PFSK-1 (cell line): Measurements from ENCODE around the gene DENND2D.

Source experiments
- FOXP2 ChIP-seq: optimal IDR thresholded peaks from 2 replicates; pipeline ENCODE3; 2011; ENCODE audit warnings: borderline replicate concordance, control low read depth, inconsistent platforms; ENCODE audit not compliant: insufficient read depth; ENCODE audit errors: extremely low read length, extremely low read depth
- POLR2AphosphoS5 ChIP-seq: IDR thresholded peaks from 2 replicates; pipeline ENCODE4 v1.6.1; 2012; ENCODE audit warnings: low read depth, mild to moderate bottlenecking, control low read depth, low read length, moderate library complexity
- SIN3A ChIP-seq: IDR thresholded peaks from 2 replicates; pipeline ENCODE4 v1.6.1; 2012; ENCODE audit warnings: mild to moderate bottlenecking, low read length, moderate library complexity, borderline replicate concordance; ENCODE audit not compliant: insufficient read depth
- TAF1 ChIP-seq: IDR thresholded peaks from 2 replicates; pipeline ENCODE4 v1.6.1; 2012; ENCODE audit warnings: low read length, control low read depth, borderline replicate concordance; ENCODE audit not compliant: insufficient read depth
- TF ChIP-seq, protein P1 (sequence below), 2 experiments: IDR thresholded peaks; 2 replicates each; pipeline versions ENCODE4 v1.6.1 to v1.8.0; 2011 to 2012; ENCODE audit warnings: low read depth in 2 of 2, low read length in 2 of 2, control low read depth in 1 of 2, inconsistent platforms in 1 of 2, mild to moderate bottlenecking in 1 of 2, moderate library complexity in 1 of 2; ENCODE audit not compliant: insufficient read depth in 1 of 2

The DENND2D gene

DNA sequence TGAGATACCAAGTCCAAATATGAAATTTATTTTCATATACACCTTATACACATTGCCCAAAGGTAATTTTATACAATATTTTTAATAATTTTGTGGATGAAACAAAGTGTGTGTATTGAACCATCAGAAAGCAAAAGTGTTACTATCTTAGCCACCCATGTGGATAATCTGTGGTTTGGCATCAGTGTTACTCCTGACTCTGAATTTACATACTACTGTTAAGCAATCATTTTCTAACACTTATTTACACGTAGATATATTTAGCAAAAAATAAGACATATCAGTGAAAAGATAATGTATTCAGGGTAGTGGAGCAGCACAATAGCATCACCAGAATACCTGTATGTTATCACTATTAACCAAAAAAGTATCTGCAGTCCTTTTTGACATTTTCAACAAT is 23.8 kb downstream of the DENND2D start:
- TF ChIP-seq SIN3A (no peak), TAF1 (no peak), POLR2AphosphoS5 (no peak), FOXP2 (no peak)
- TF ChIP-seq, protein P1, sequence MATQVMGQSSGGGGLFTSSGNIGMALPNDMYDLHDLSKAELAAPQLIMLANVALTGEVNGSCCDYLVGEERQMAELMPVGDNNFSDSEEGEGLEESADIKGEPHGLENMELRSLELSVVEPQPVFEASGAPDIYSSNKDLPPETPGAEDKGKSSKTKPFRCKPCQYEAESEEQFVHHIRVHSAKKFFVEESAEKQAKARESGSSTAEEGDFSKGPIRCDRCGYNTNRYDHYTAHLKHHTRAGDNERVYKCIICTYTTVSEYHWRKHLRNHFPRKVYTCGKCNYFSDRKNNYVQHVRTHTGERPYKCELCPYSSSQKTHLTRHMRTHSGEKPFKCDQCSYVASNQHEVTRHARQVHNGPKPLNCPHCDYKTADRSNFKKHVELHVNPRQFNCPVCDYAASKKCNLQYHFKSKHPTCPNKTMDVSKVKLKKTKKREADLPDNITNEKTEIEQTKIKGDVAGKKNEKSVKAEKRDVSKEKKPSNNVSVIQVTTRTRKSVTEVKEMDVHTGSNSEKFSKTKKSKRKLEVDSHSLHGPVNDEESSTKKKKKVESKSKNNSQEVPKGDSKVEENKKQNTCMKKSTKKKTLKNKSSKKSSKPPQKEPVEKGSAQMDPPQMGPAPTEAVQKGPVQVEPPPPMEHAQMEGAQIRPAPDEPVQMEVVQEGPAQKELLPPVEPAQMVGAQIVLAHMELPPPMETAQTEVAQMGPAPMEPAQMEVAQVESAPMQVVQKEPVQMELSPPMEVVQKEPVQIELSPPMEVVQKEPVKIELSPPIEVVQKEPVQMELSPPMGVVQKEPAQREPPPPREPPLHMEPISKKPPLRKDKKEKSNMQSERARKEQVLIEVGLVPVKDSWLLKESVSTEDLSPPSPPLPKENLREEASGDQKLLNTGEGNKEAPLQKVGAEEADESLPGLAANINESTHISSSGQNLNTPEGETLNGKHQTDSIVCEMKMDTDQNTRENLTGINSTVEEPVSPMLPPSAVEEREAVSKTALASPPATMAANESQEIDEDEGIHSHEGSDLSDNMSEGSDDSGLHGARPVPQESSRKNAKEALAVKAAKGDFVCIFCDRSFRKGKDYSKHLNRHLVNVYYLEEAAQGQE (IDR thresholded peaks at IDR 0.05; ENCODE audit: insufficient read depth in 1 of 2, low read depth in 2 of 2, low read length in 2 of 2), result no peak

DNA sequence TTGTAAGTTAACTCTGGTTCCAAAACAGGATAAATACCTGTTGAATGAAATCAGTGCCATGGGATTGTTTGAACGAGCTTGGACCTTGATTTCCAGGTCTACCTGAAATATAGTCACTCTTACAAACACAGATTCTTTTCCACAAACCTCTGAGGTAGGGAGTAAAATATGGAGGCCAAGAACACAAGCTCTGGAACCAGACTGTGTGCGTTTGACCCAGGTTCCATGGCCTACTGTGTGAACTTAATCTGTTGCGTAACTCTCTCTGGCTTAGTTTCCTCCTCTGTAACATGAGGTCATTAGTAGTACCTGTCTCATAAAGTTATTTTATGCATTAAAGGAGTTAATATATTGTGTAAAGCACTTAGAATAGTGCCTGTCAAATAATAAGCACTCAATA is 25.1 kb downstream of the DENND2D start:
- no peak for TF ChIP-seq SIN3A
- TF ChIP-seq, protein P1 (IDR thresholded peaks at IDR 0.05; ENCODE audit: insufficient read depth in 1 of 2, low read depth in 2 of 2, low read length in 2 of 2), result no peak

DNA sequence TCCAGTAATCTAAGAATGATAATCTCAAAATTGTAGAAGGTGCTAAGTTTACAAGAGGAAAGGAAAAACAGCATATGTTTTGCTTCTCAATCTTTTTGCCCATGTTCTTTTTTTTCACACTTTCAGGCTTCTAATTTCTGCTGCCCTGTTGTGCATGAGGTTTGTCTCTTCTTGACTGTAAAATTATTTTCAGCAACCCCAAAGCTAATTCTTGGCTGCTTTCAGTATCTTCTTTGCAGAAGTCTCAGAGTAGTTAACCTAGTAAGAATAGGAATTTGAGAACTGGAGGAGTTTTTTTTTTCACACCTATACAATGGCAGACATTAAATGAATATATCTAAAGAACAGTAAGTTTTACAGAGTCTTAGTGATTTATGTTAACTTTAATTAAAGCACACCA is 26.4 kb downstream of the DENND2D start:
- TF ChIP-seq SIN3A (no peak), FOXP2 (no peak), TAF1 (no peak), POLR2AphosphoS5 (no peak)
- TF ChIP-seq, protein P1 (IDR thresholded peaks at IDR 0.05; ENCODE audit: insufficient read depth in 1 of 2, low read depth in 2 of 2, low read length in 2 of 2), result no peak

DNA sequence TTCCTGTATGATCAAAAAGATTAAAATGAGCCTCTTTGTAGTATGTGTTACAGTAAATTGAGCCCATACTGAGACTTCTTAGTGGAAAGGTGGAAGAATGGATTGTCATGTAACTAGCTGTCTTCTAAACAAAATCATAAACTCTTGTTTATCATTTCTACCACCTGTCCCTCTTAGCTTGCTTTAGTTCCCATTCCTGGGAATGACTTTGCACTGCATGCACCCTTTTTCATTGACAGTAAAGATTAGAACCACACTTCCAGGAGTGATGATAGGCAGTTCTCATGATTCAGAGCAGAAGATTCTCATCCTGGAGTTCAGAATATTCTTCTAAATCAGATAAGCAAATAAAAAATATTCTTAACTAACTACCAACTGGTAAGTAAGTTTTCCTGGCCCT is 28.0 kb downstream of the DENND2D start:
- no peak for TF ChIP-seq POLR2AphosphoS5
- no peak for TF ChIP-seq TAF1
- TF ChIP-seq FOXP2, result no peak
- TF ChIP-seq SIN3A, result no peak
- TF ChIP-seq, protein P1 (IDR thresholded peaks at IDR 0.05; ENCODE audit: insufficient read depth in 1 of 2, low read depth in 2 of 2, low read length in 2 of 2), result no peak

DNA sequence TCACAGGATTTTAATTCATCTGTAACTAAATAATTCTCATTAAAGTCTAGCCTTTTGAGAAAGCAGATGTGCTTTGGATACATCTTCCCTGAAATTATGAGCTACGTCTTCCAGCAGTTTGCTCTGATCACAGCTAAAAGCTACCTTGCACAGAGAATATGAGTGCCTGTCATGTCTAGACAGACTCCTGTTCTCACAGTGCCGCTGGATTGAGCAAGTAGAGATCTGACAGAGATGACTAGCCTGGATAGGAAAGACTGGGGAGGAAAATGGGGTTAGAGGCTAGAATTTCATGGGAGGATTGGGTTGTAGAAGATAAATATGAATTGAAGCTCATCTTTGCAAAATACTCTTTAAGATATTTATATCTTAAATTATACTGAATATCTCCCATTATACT is 36.3 kb downstream of the DENND2D start:
- TF ChIP-seq POLR2AphosphoS5 (no peak), SIN3A (no peak), TAF1 (no peak), FOXP2 (no peak)
- TF ChIP-seq, protein P1 (IDR thresholded peaks at IDR 0.05; ENCODE audit: insufficient read depth in 1 of 2, low read depth in 2 of 2, low read length in 2 of 2), result no peak
